SK-N-SH (cell line): ENCODE results near the gene GRM7.

Experiments
- GATA2 ChIP-seq: sonication (generic); formaldehyde crosslinking; IDR thresholded peaks from 2 replicates; pipeline ENCODE4 v1.5.0; 2020; ENCODE audit warnings: mild to moderate bottlenecking, missing genetic modification reagents
- NFIC ChIP-seq: IDR thresholded peaks from 2 replicates; pipeline ENCODE4 v1.4.0; 2012; ENCODE audit warnings: borderline replicate concordance
- REST ChIP-seq: IDR thresholded peaks from 2 replicates; pipeline ENCODE4 v1.6.1; 2012; ENCODE audit warnings: mild to moderate bottlenecking, low read depth, low read length, moderate library complexity
- TF ChIP-seq, protein P1 (sequence below): fragments of 200-600 bp; sonication (generic); IDR thresholded peaks from 2 replicates; pipeline ENCODE4 v1.6.1; 2017; ENCODE audit warnings: antibody characterized with exemption, mild to moderate bottlenecking, moderate library complexity

DNA sequence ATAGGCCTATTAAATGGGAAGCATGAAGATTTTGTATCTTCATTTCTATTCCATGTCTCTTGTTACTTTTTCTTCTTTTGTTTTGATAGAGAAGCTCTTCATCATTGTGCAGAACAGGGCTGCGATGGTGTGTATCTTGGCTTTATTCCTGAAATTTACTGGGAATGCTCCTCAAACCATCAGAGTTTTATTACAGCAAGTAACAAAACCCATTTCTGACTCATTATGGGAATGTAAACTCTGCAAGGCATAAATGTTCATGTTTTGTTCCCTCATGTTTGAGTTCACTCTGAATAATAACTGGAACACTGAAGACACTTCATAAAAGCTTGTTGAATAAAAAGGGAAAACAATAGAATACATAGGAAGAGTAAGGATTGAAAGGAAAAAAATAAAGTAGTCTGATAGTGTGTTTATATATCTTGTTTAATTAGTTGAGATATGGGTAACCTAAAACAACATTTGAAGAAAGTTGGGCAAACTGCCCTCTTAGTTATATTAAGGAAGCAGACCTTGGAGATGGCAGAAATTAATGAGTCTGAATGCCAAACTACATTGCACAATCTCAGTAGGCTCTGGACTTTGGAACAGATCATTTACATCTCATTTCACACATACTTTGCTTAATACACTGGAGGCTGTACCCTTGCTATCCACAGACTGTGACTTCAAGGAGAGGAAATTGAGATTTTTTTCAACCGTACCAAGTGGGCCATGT is 521.5 kb downstream of the GRM7 start:
- TF ChIP-seq, protein P1, sequence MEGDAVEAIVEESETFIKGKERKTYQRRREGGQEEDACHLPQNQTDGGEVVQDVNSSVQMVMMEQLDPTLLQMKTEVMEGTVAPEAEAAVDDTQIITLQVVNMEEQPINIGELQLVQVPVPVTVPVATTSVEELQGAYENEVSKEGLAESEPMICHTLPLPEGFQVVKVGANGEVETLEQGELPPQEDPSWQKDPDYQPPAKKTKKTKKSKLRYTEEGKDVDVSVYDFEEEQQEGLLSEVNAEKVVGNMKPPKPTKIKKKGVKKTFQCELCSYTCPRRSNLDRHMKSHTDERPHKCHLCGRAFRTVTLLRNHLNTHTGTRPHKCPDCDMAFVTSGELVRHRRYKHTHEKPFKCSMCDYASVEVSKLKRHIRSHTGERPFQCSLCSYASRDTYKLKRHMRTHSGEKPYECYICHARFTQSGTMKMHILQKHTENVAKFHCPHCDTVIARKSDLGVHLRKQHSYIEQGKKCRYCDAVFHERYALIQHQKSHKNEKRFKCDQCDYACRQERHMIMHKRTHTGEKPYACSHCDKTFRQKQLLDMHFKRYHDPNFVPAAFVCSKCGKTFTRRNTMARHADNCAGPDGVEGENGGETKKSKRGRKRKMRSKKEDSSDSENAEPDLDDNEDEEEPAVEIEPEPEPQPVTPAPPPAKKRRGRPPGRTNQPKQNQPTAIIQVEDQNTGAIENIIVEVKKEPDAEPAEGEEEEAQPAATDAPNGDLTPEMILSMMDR: no peak
- TF ChIP-seq GATA2 (no peak), REST (no peak), NFIC (no peak)
